A549 treated with Mapracorat at 1 μM for 4 hours (cell line): ENCODE results near the gene PALM3. TPM values are rescaled to one million over a fixed set of nuclear protein-coding genes. Genes with fewer than 3 reads are reported as not detected.

ENCODE experiments used
- total RNA-seq: library from RNA; stranded (reverse); fragments of 200-300 nt; extraction: Qiagen RNA extraction; gene quantifications from 5 replicates; pipeline ENCODE4 v1.2.3, GENCODE V29; 2022

PALM3 gene, protein sequence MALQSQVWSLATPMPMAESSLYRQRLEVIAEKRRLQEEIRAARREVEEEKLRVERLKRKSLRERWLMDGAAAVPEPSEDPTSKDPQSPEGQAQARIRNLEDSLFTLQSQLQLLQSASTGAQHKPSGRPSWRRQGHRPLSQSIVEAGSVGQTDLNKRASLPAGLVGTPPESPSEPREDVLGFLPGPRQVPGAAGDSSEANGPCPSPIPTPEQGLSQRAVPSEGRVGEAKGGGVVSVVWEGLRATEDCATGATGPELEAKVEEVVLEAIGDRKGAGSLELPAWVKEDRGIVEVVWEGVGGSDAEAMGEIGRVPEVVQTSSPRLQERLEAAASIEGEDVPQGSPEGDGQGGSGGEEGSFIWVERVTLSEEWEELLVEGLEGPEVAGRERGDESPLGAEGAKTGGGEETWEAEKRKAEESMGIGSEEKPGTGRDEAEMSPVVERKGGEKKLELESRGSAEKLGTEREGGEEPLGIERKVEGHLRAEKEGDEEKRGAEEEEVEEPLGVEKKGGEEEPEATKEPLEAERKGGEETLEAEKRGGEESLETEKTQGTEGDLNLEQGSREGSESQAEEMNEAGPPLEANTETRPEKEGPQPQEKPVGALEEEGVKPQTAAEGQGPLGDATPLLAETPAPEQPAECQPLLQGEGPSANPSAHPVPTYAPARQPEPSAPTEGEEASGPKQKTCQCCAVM
- total RNA-seq, result 1.8 to 2.8 TPM (median 2.1 TPM) in 5 replicates

GRCh38 chr19:14061751-14062557 lies at the start of gene PALM3:
PALM3 (minus strand) TSS chr19:14062076; CDS start chr19:14061980, 96 bp downstream.

GRCh38 chr19:14090509-14091080 lies 28.7 kb upstream of the PALM3 start, which contains the start of gene SAMD1:
SAMD1 (minus strand) TSS chr19:14090751.

GRCh38 chr19:14085309-14085995 lies 23.6 kb upstream of the PALM3 start, which contains the start of gene C19orf67:
C19orf67 (minus strand) TSS chr19:14085783; CDS start chr19:14085627, 156 bp downstream.

GRCh38 chr19:14072535-14073260 lies 10.8 kb upstream of the PALM3 start, which contains the start of gene MISP3:
MISP3 (plus strand) TSS chr19:14072786; CDS start chr19:14073310, 524 bp downstream.

DNA sequence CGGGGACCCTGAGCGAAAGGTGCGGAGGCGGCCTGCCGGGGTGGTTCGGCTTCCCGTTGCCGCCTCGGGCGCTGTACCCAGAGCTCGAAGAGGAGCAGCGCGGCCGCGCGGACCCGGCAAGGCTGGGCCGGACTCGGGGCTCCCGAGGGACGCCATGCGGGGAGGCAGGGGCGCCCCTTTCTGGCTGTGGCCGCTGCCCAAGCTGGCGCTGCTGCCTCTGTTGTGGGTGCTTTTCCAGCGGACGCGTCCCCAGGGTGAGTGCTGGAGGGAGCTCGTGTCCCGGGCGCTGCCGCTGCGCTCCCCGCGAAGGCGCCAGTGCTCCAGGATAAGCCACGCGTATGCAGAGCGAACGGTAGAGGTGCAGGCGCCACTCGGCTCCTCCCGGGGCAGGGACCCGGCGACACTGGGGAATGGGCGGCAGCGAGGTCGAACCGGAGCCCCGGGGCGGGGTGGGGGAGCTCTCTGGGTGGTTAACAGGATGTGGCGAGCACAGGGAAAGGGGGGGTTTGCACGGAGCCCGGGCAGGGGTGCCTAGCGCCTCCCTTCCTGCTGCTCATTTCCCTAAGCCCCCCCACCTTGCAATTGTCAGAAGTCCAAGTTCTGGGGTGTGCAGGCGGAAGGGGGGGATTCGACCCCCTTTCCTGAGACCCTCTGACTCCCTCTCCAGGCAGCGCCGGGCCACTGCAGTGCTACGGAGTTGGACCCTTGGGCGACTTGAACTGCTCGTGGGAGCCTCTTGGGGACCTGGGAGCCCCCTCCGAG lies 30.0 kb downstream of the PALM3 start, which contains the start of gene IL27RA:
Gene IL27RA, plus strand, starts transcription at position 44 of the 762 bp plus-strand sequence. Its CDS starts 111 bp downstream, at position 155.

DNA sequence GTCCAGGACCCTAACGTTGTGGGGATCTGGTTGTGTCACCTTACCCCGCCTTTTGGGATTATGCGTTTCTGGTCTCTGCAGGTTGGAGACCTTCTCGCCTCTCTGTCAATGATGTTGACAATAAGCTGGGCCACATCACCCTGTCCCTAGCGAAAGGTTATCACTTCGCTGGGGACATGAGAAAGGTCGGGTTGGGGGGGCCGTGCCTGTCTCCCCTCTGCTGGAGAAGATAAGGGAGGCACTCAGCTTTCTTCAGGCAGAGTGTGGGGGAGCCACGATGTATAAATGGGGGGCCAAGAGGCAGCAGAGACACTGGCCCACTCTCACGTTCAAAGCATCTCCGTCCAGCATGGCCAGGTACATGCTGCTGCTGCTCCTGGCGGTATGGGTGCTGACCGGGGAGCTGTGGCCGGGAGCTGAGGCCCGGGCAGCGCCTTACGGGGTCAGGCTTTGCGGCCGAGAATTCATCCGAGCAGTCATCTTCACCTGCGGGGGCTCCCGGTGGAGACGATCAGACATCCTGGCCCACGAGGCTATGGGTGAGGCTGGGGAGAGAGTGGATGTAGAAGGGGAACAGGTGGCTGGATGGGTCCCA lies 33.9 kb downstream of the PALM3 start, which contains the start of gene RLN3:
Gene RLN3, plus strand, starts transcription at position 293 of the 595 bp plus-strand sequence. Its CDS starts 57 bp downstream, at position 350.

DNA sequence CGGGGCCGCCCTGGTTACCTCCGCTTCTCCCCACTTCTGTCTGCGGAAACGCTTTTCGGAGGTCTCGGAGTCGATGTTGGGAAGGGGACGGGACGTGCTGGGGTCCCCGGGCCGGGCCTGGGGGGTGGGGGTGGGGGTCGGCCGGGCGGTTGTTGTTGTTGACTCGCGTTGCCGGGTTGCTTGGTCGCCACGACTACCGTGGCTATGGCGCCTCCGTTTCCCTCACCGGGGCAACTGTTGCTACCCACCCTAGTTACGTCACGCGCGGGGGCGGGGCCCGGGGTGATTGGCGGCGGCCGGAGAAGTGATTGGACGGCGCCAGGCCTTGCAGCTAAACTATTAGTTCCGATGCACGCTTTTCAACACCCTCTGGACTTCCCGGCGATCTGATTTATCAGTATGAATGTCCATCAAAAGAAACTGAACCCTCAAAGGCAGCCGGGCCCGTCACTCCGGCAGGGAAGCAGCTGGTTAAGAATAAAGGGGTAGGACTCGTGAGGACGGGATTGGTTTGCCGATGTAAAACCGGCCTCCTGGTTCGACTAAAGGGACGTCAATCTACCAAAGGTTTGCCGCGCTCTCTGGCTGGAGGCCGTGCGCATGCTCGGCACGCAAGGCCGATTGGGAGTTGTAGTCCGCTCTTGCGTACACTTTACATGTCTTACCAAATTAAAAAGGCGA lies 55.7 kb downstream of the PALM3 start, which contains the start of gene RFX1:
Gene RFX1, minus strand, starts transcription at position 236 of the 681 bp plus-strand sequence. CDS start 12,477 bp downstream, outside the sequence.

Other genes with a start within 250 kb of the PALM3 start
- 1.4 to 3.8 TPM (median 2.4 TPM) in 5 replicates for gene NANOS3, start 184.9 kb downstream of the PALM3 start, total RNA-seq
- 0.38 to 1.6 TPM (median 0.49 TPM) in 3 of 5 replicates, not detected in the others for gene BRME1, start 156.0 kb downstream of the PALM3 start, total RNA-seq
- 6.8 to 10.7 TPM (median 9.5 TPM) in 5 replicates for gene CC2D1A, start 155.9 kb downstream of the PALM3 start, total RNA-seq
- gene PODNL1, start 123.7 kb downstream of the PALM3 start, total RNA-seq, result 0.62 to 1.8 TPM (median 1.4 TPM) in 5 replicates
- gene DCAF15, start 109.6 kb downstream of the PALM3 start, total RNA-seq, result 13.8 to 23.9 TPM (median 22.1 TPM) in 5 replicates
- 2.6 to 5.7 TPM (median 5.1 TPM) in 5 replicates for gene RFX1, start 55.8 kb downstream of the PALM3 start, total RNA-seq
- gene RLN3, start 33.9 kb downstream of the PALM3 start, total RNA-seq, result not detected in 5 replicates
- 7.8 to 10.5 TPM (median 9.7 TPM) in 5 replicates for gene IL27RA, start 30.3 kb downstream of the PALM3 start, total RNA-seq
- 2.9 to 5.1 TPM (median 4.1 TPM) in 5 replicates for gene MISP3, start 10.7 kb upstream of the PALM3 start, total RNA-seq
- not detected in 5 replicates for gene C19orf67, start 23.7 kb upstream of the PALM3 start, total RNA-seq
- 30.0 to 42.9 TPM (median 39.6 TPM) in 5 replicates for gene SAMD1, start 28.7 kb upstream of the PALM3 start, total RNA-seq
- 28.0 to 35.9 TPM (median 31.8 TPM) in 5 replicates for gene PRKACA, start 55.7 kb upstream of the PALM3 start, total RNA-seq
- 28.3 to 32.4 TPM (median 31.5 TPM) in 5 replicates for gene ASF1B, start 74.5 kb upstream of the PALM3 start, total RNA-seq
- 3.5 to 6.9 TPM (median 5.1 TPM) in 5 replicates for gene ADGRL1, start 144.1 kb upstream of the PALM3 start, total RNA-seq